BLaER1 (cell line): Measurements from ENCODE around the gene MYO1G.

Source experiments
- H3K27ac ChIP-seq: shearing (Covaris generic); formaldehyde crosslinking; 2 replicates; pipeline ENCODE4 v1.8.1; 2022
- H3K27me3 ChIP-seq: shearing (Covaris generic); formaldehyde crosslinking; 2 replicates; pipeline ENCODE4 v1.8.1; 2022
- H3K36me3 ChIP-seq: shearing (Covaris generic); formaldehyde crosslinking; 2 replicates; pipeline ENCODE4 v1.8.1; 2022
- H3K4me1 ChIP-seq: shearing (Covaris generic); formaldehyde crosslinking; 2 replicates; pipeline ENCODE4 v1.8.1; 2022
- H3K4me2 ChIP-seq: shearing (Covaris generic); formaldehyde crosslinking; 2 replicates; pipeline ENCODE4 v1.8.1; 2022
- H3K4me3 ChIP-seq: shearing (Covaris generic); formaldehyde crosslinking; 2 replicates; pipeline ENCODE4 v1.8.1; 2022
- H3K9ac ChIP-seq: shearing (Covaris generic); formaldehyde crosslinking; 2 replicates; pipeline ENCODE4 v1.8.1; 2022
- H3K9me3 ChIP-seq: shearing (Covaris generic); formaldehyde crosslinking; 2 replicates; pipeline ENCODE4 v1.8.1; 2022
- H4K20me1 ChIP-seq: shearing (Covaris generic); formaldehyde crosslinking; 2 replicates; pipeline ENCODE4 v1.8.1; 2022
- Cebpa-rat ChIP-seq: shearing (Covaris generic); IDR thresholded peaks from 2 replicates; pipeline ENCODE4 v1.8.1; 2022

The MYO1G gene

DNA sequence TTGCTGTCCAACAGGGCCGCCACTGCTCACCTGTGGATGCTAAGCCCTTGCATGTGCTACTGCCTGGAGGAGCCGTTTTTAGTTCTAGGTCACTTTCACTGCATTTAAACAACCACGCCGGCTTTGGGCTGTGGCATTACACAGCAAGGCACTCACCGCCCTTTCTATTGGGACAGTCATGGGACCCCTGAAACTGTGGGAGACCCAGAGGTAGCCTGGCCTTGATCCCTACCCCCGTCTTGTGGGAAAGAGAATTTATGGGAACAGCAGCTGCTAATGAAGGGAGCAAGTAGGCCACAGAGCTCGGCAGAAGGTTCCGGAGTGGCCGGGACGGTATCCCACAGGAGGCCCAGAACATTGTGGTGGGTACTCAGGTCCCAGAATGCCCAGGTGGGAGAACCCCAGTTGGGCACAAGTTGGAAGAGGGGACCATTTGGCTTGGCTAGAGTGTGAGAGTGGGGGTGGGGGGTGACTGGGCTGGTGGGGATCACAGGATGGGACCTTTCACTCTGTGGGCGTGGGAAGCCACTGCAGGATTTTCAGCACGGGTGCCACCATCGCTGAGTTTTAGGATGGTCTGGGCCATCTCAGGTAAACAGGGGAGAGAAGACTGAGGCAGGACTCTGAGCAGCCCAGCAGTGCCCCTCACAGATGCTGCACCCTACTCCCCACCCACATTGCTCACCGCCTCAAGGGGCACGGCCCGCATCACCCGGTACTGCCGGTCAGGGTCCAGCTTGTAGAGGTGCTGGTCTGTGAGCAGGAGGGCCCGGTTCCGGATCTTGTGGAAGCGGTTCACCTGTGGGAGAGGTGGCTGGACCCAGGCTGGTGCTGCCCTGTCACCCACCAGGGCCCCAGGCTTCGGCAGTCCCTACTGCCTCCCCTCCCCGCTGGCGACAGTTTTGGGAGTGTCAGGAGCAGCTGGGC lies 15.2 kb downstream of the MYO1G start:
- Histone ChIP-seq H3K36me3 (peaks cover 66% of the 10 kb centered on the region; the same call in 1 of the 2 replicates), H3K4me1 (no peaks in the 10 kb centered on the region), H3K27me3 (no peaks in the 10 kb centered on the region), H3K4me2 (no peak overlapping the region), H3K27ac (no peak overlapping the region), H3K4me3 (no peak overlapping the region), H3K9me3 (no peaks in the 10 kb centered on the region), H3K9ac (no peak overlapping the region), H4K20me1 (no peaks in the 10 kb centered on the region)
- no peak for TF ChIP-seq Cebpa-rat

DNA sequence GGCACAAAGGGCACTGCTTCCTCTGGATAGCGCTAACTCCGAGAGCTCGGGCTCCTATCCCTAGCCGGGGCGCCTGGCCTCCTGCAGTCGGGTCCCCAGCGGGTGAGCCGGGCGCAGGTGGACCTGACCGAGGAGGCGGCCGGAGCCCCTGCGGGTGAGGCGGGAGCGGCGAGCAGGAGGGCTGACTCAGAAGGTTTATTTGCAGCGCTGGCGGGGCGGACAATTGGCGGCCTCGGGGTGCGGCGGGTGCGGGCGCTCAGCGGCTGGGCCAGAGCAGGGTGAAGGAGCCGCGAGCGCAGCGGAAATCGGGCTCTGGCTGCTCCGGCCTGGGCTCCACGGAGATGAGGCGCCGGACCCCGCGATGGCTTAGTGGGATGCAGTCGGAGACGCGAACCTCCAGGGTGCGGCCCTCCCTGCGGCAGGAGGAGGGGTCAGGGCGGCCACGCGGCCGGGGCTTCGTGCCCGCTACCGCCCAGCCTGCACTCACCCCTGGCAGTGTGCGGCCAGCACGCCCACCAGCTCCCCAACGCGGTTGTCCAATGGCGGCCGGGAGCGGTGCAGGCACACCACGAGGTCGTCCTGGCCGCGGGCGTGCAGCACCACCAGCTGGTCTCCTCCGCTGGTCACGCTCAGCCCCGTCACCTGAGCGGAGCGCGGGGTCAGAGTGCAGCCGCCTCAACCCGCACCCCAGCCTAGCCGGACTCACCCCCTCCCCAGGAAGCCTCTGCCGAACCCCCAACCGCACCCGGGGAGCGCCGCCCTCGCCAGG lies 16.1 kb downstream of the MYO1G start:
- TF ChIP-seq Cebpa-rat, result no peak
- Histone ChIP-seq H3K9ac (no peak overlapping the region), H3K27ac (no peak overlapping the region)

GRCh38 chr7:44961844-44962482 lies 16.9 kb downstream of the MYO1G start:
- Histone ChIP-seq H3K4me3 (no peak overlapping the region), H3K4me1 (no peaks in the 10 kb centered on the region), H3K4me2 (no peak overlapping the region), H3K9me3 (no peaks in the 10 kb centered on the region), H3K27ac (no peak overlapping the region), H3K36me3 (peaks cover 49% of the 10 kb centered on the region; the same call in 1 of the 2 replicates), H3K9ac (no peak overlapping the region), H3K27me3 (no peaks in the 10 kb centered on the region), H4K20me1 (no peaks in the 10 kb centered on the region)
- no peak for TF ChIP-seq Cebpa-rat

More for the DNA sequence above, 16.1 kb downstream of the MYO1G start:
- no peaks in the 10 kb centered on the region for H3K9me3 ChIP-seq
- H3K36me3 ChIP-seq, result peaks cover 56% of the 10 kb centered on the region; the same call in 1 of the 2 replicates
- no peaks in the 10 kb centered on the region for H4K20me1 ChIP-seq
- no peak overlapping the region for H3K4me2 ChIP-seq
- H3K4me1 ChIP-seq, result no peaks in the 10 kb centered on the region
- H3K27me3 ChIP-seq, result no peaks in the 10 kb centered on the region
- H3K4me3 ChIP-seq, result no peak overlapping the region

- Histone ChIP-seq H3K36me3 (peaks cover 31% of the 10 kb centered on the region; the same call in 1 of the 2 replicates), H3K27ac (no peak overlapping the region), H3K27me3 (no peaks in the 10 kb centered on the region), H3K9ac (no peak overlapping the region), H3K4me2 (no peak overlapping the region), H3K4me1 (no peaks in the 10 kb centered on the region), H4K20me1 (no peaks in the 10 kb centered on the region), H3K9me3 (no peaks in the 10 kb centered on the region), H3K4me3 (no peak overlapping the region)
- no peak for TF ChIP-seq Cebpa-rat
These were observed 18.7 kb downstream of the MYO1G start for GRCh38 chr7:44960011-44960580.

DNA sequence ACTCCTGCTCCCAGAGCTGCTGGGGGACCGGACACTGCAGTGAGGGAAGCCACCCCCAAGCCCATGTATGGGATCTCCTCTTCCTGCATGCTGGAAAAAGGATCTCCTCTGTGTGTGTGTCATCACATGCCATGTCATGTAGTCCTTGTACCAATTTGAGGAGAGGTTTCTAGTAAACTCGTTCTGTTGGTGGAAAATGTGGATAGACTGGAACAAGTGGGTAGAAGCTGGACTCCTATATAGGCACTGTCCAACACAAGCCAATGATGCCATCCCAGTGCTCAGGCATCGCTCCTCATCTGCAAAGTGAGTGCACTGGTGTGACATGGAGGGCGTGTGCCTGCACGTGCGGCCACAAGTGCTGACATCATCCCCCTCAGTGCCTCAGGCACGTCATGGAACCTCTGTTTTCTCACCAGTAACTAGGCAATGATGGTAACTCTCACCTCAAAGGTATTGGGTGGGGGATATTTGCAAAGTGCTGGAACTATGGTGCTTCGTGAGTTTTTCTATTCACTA lies 19.3 kb downstream of the MYO1G start:
- Histone ChIP-seq H3K4me2 (no peak overlapping the region), H3K27ac (no peak overlapping the region), H3K4me1 (no peaks in the 10 kb centered on the region), H4K20me1 (no peaks in the 10 kb centered on the region), H3K27me3 (no peaks in the 10 kb centered on the region), H3K9ac (no peak overlapping the region), H3K36me3 (peaks cover 26% of the 10 kb centered on the region; the same call in 1 of the 2 replicates), H3K4me3 (no peak overlapping the region), H3K9me3 (no peaks in the 10 kb centered on the region)
- TF ChIP-seq Cebpa-rat, result no peak

- Histone ChIP-seq H3K9me3 (no peaks in the 10 kb centered on the region), H3K4me1 (no peaks in the 10 kb centered on the region), H3K9ac (no peak overlapping the region), H3K4me2 (no peak overlapping the region), H3K4me3 (no peak overlapping the region), H3K36me3 (peaks cover 19% of the 10 kb centered on the region; the same call in 1 of the 2 replicates), H4K20me1 (no peaks in the 10 kb centered on the region), H3K27ac (no peak overlapping the region), H3K27me3 (no peaks in the 10 kb centered on the region)
- TF ChIP-seq Cebpa-rat, result no peak
These were observed 20.0 kb downstream of the MYO1G start for GRCh38 chr7:44958645-44959344.

DNA sequence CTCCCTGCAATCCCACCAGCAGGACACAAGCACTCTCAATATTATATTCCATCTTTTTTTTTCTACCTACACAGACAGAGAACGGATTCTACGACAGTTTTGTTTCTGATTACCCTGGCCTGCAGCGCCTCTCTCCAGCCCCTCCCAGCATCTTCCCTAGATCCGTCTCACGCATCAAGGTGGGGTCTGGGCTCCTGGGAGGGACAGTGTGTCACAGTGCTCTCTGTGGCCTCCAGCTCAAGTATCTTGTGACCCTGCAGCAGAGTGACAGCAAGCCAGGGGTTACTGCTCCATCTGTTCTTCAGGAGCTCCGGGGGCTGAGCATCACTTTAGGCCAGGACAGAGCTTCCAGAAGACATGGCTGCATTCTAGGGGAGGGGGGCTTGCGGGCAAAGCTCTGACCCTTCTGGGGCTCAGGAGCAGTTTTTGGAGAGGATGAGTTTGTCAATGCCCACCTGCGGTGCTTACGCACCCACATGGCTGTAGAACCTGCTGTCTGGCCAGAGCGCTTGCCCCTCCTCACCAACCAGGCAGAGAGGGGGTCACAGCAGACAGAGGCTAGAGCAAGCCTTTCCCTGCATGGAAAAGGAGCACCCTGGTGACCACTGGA lies 22.6 kb downstream of the MYO1G start:
- no peaks in the 10 kb centered on the region for H4K20me1 ChIP-seq
- TF ChIP-seq Cebpa-rat, result no peak
- H3K4me2 ChIP-seq, result no peak overlapping the region
- no peaks in the 10 kb centered on the region for H3K36me3 ChIP-seq
- no peaks in the 10 kb centered on the region for H3K27me3 ChIP-seq
- no peaks in the 10 kb centered on the region for H3K4me1 ChIP-seq
- H3K9ac ChIP-seq, result no peak overlapping the region
- H3K27ac ChIP-seq, result no peak overlapping the region
- H3K9me3 ChIP-seq, result no peaks in the 10 kb centered on the region
- H3K4me3 ChIP-seq, result no peak overlapping the region

GRCh38 chr7:44955733-44956132 lies 23.1 kb downstream of the MYO1G start:
- no peak overlapping the region for H3K9ac ChIP-seq
- no peaks in the 10 kb centered on the region for H4K20me1 ChIP-seq
- H3K27ac ChIP-seq, result no peak overlapping the region
- no peaks in the 10 kb centered on the region for H3K4me1 ChIP-seq
- H3K27me3 ChIP-seq, result no peaks in the 10 kb centered on the region
- no peaks in the 10 kb centered on the region for H3K36me3 ChIP-seq
- H3K4me2 ChIP-seq, result no peak overlapping the region
- H3K9me3 ChIP-seq, result no peaks in the 10 kb centered on the region
- no peak overlapping the region for H3K4me3 ChIP-seq
- no peak for TF ChIP-seq Cebpa-rat
